Heart left ventricle (tissue), 13 donors: ENCODE data around the gene ZWILCH.

Source experiments
- POLR2A ChIP-seq, 2 donors: fragments of 450-650 bp; IDR thresholded peaks; one replicate each; pipeline ENCODE4 v1.6.1; 2017; ENCODE audit warnings: antibody characterized with exemption in 2 of 2, mild to moderate bottlenecking in 2 of 2, moderate library complexity in 2 of 2
- TF ChIP-seq, protein P1 (sequence below), 12 donors: fragments of 200-600 bp; sonication (generic) in 4 of 12; IDR thresholded peaks; one replicate each; pipeline versions ENCODE4 v1.5.0 to v1.8.0; 2018 to 2022; ENCODE audit warnings: antibody characterized with exemption in 12 of 12, mild to moderate bottlenecking in 5 of 12
- donor health status: ischemic (EF 13 %, LVEDD 7.1; RV severe dilation, severe dysfunction).
- donor health status: DM: no; HTN: yes; CAD: no.
- donor health status: DM: no; HTN: no; CAD: no.
- donor health status: ischemic (EF 25% LVEDD 6.9; RV normal size, moderate dysfunction).
- donor health status: ischemic (EF 25% LVEDD 5.7; RV mildly dilated, moderate dysfunction).
- donor health status: ischemic (EF 35%, LVEDD 5.7; RV mildly dilated, moderate dysfunction).
- donor health status: nonischemic (EF 11% LVEDD 7.7; RV severe dilation, severe dysfunction).
- donor health status: DM: yes; HTN: yes; CAD: no.
- donor health status: PGD.
- donor health status: ischemic (EF 29% LVEDD 5.4; RV normal size, mild dysfunction).
- donor health status: nonischemic (EF 23%, LVEDD 6.1; RV moderate dilation, normal function).

DNA sequence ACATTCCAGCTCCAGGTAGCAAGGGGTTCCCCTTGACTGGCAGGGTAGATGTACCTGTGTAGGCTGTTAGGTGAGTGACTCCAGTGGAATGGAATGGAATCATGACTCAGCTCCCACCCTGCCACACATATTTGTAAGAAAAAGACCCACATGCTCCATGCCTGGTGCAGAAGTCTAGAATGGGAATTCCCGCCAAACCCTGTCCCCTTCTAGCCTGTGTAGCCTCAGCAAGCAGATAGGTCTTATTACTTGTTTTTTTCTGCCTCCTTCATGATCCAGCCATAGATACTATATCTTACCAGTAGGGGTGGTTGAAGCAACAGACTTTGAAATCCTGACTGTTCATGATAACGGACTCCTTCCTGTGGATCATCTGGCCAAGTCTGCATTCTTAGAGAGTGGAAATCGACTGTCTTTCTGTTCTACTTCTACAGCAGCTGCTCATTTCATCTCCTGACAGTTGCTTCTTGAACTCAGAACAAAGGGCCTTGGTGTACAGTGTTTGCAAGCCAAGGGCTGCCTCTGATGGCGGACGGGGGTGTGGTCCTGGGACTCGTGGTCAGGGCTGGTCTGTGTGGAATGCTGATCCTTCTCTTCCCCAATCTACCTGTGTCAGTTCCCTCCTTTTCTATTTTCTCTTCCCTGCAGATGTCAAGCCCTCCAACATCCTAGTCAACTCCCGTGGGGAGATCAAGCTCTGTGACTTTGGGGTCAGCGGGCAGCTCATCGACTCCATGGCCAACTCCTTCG, 23.8 kb upstream of the ZWILCH start:
- TF ChIP-seq, protein P1, sequence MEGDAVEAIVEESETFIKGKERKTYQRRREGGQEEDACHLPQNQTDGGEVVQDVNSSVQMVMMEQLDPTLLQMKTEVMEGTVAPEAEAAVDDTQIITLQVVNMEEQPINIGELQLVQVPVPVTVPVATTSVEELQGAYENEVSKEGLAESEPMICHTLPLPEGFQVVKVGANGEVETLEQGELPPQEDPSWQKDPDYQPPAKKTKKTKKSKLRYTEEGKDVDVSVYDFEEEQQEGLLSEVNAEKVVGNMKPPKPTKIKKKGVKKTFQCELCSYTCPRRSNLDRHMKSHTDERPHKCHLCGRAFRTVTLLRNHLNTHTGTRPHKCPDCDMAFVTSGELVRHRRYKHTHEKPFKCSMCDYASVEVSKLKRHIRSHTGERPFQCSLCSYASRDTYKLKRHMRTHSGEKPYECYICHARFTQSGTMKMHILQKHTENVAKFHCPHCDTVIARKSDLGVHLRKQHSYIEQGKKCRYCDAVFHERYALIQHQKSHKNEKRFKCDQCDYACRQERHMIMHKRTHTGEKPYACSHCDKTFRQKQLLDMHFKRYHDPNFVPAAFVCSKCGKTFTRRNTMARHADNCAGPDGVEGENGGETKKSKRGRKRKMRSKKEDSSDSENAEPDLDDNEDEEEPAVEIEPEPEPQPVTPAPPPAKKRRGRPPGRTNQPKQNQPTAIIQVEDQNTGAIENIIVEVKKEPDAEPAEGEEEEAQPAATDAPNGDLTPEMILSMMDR (IDR thresholded peaks at IDR 0.05) = no peak
- TF ChIP-seq POLR2A (IDR thresholded peaks at IDR 0.05) = no peak
